WTC11 (cell line): ENCODE results near the gene SMCO2. TPM values are rescaled to one million over a fixed set of nuclear protein-coding genes. Genes with fewer than 3 reads are reported as not detected.

Experiments used
- ATAC-seq: fragments of 200-7000 bp; cut with Tn5 transposase; 2 replicates; pipeline ENCODE4 v1.10.0; 2021; ENCODE audit warnings: mild to moderate bottlenecking, moderate library complexity
- CTCF ChIA-PET: fragments of 300-600 bp; sonication (Branson Sonifier 250); formaldehyde crosslinking; loops from one replicate; lab custom pipeline; 2021; ENCODE audit warnings: antibody characterized with exemption; lab: Charles Lee
- POLR2A ChIA-PET: fragments of 350-600 bp; sonication (Branson Sonifier 250); formaldehyde crosslinking; loops from one replicate; lab custom pipeline; 2021; ENCODE audit warnings: antibody characterized with exemption; lab: Charles Lee
- DNase-seq: peaks from one replicate; pipeline ENCODE4 v3.0.0; 2021; ENCODE audit warnings: low spot score
- H3K27ac Mint-ChIP-seq: 2 replicates; pipeline ENCODE4 v1.8.0; 2021; ENCODE audit warnings: mixed read lengths
- H3K27me3 Mint-ChIP-seq: 2 replicates; pipeline ENCODE4 v1.8.0; 2021; ENCODE audit warnings: low read depth, mild to moderate bottlenecking, moderate library complexity, mixed read lengths
- H3K36me3 Mint-ChIP-seq: 2 replicates; pipeline ENCODE4 v1.8.0; 2021; ENCODE audit warnings: mixed read lengths
- H3K4me1 Mint-ChIP-seq: 2 replicates; pipeline ENCODE4 v1.8.0; 2022; ENCODE audit warnings: mixed read lengths
- H3K4me3 Mint-ChIP-seq: 2 replicates; pipeline ENCODE4 v1.8.0; 2021; ENCODE audit warnings: mild to moderate bottlenecking, moderate library complexity, mixed read lengths
- H3K9me3 Mint-ChIP-seq: 2 replicates; pipeline ENCODE4 v1.8.0; 2021; ENCODE audit warnings: mixed read lengths
- ARID4B ChIP-seq: sonication (generic); formaldehyde crosslinking; IDR thresholded peaks from 2 replicates; pipeline ENCODE4 v1.8.0; 2023; ENCODE audit warnings: missing genetic modification reagents, mild to moderate bottlenecking, borderline replicate concordance
- CTCF ChIP-seq: fragments of 200-600 bp; IDR thresholded peaks from 2 replicates; pipeline ENCODE4 v1.8.0; 2022; ENCODE audit warnings: antibody characterized with exemption
- RORB ChIP-seq: fragments of 250-450 bp; sonication (Bioruptor Pico); IDR thresholded peaks from 2 replicates; pipeline ENCODE4 v1.9.0; 2021; ENCODE audit warnings: mild to moderate bottlenecking
- SP1 ChIP-seq: sonication (generic); formaldehyde crosslinking; conservative IDR thresholded peaks from 2 replicates; pipeline ENCODE4 v1.8.1; 2022; ENCODE audit warnings: missing genetic modification reagents
- TEAD4 ChIP-seq: sonication (generic); formaldehyde crosslinking; IDR thresholded peaks from 2 replicates; pipeline ENCODE4 v1.8.0; 2022; ENCODE audit warnings: mild to moderate bottlenecking, missing genetic modification reagents
- ZNF263 ChIP-seq: sonication (generic); formaldehyde crosslinking; IDR thresholded peaks from 2 replicates; pipeline ENCODE4 v1.8.1; 2022; ENCODE audit warnings: low read depth, mild to moderate bottlenecking, moderate library complexity, missing genetic modification reagents
- ZNF281 ChIP-seq: sonication (generic); formaldehyde crosslinking; IDR thresholded peaks from 2 replicates; pipeline ENCODE4 v1.8.0; 2023; ENCODE audit warnings: mild to moderate bottlenecking, missing genetic modification reagents
- ZNF425 ChIP-seq: fragments of 250-450 bp; sonication (Bioruptor Pico); conservative IDR thresholded peaks from 2 replicates; pipeline ENCODE4 v1.9.0; 2021; ENCODE audit warnings: mild to moderate bottlenecking
- ZNF532 ChIP-seq: fragments of 250-450 bp; sonication (Bioruptor Pico); IDR thresholded peaks from 2 replicates; pipeline ENCODE4 v1.9.0; 2021; ENCODE audit warnings: mild to moderate bottlenecking, borderline replicate concordance
- ZSCAN18 ChIP-seq: fragments of 250-450 bp; sonication (Bioruptor Pico); IDR thresholded peaks from 2 replicates; pipeline ENCODE4 v2.1.2; 2022; ENCODE audit warnings: mild to moderate bottlenecking, moderate library complexity
- total RNA-seq: library from RNA; stranded (reverse); gene quantifications from 3 replicates; pipeline ENCODE4 v1.2.3, GENCODE V29; 2021

SMCO2 gene
- total RNA-seq, 1 experiment from 2014 or later: 0.52 TPM

- no peak for TF ChIP-seq ARID4B (CRISPR knock-in tag)
- TF ChIP-seq ZNF532 (CRISPR knock-in tag): no peak
- TF ChIP-seq, all 79 proteins: peak for 0
These were observed 91.5 kb downstream of the SMCO2 start (continued) for GRCh38 chr12:27537855-27538675.

- H3K27me3 Mint-ChIP-seq: no peaks in the 10 kb centered on the region
- CTCF ChIA-PET: no interaction called here
- H3K4me1 Mint-ChIP-seq: peaks cover 18% of the 10 kb centered on the region
- DNase-seq: no peak
- POLR2A ChIA-PET: interaction anchor here (1.2 kb wide), 1 partner anchor 15 kb away, joined by 4 read pairs; the partner anchor contains the start of gene PPFIBP1
- H3K27ac Mint-ChIP-seq: no peak overlapping the region
- H3K4me3 Mint-ChIP-seq: no peak overlapping the region
- peaks cover 3% of the 10 kb centered on the region; the same call in 1 of the 2 replicates for H3K36me3 Mint-ChIP-seq
- peaks cover 2% of the 10 kb centered on the region for H3K9me3 Mint-ChIP-seq
- no peak for TF ChIP-seq ZNF263
- no peak for TF ChIP-seq SP1 (CRISPR knock-in tag)
- TF ChIP-seq RORB: no peak
- TF ChIP-seq TEAD4 (CRISPR knock-in tag): no peak
- no peak for TF ChIP-seq ZNF425 (CRISPR knock-in tag)
- no peak for ATAC-seq
These were observed 92.7 kb downstream of the SMCO2 start for GRCh38 chr12:27539191-27539631.

GRCh38 chr12:27541031-27541719, 94.6 kb downstream of the SMCO2 start:
- ATAC-seq: peak; percentile 96
- Mint-ChIP-seq H3K36me3 (peaks cover 7% of the 10 kb centered on the region), H3K27me3 (no peaks in the 10 kb centered on the region), H3K4me3 (no peak overlapping the region), H3K27ac (peak overlapping the region; percentile 20), H3K4me1 (peaks cover 8% of the 10 kb centered on the region), H3K9me3 (peaks cover 7% of the 10 kb centered on the region)
- DNase-seq: peak; percentile 32
- ChIA-PET CTCF (interaction anchor here (0.6 to 1.3 kb wide), 2 partner anchors 9 to 182 kb away, joined by 4 read pairs; no protein-coding TSS in a partner anchor), POLR2A (interaction anchor here (0.7 kb wide), 1 partner anchor 17 kb away, joined by 3 read pairs; the partner anchor contains the start of gene PPFIBP1)
- TF ChIP-seq ZNF281 (CRISPR knock-in tag) (no peak), ZSCAN18 (CRISPR knock-in tag) (no peak), CTCF (no peak)
